Stomach smooth muscle (tissue), 2 donors: Measurements from ENCODE around the gene SLC46A2.

Source experiments
- H3K27ac ChIP-seq: one replicate; pipeline ENCODE4 v1.7.0; 2013; ENCODE audit warnings: mild to moderate bottlenecking, low read length, inconsistent platforms
- H3K27me3 ChIP-seq, 2 donors: one replicate each; pipeline ENCODE4 v1.7.0; 2013; ENCODE audit warnings: low read length in 2 of 2; ENCODE audit not compliant: insufficient read depth in 2 of 2, control insufficient read depth in 1 of 2
- H3K36me3 ChIP-seq, 2 donors: one replicate each; pipeline ENCODE4 v1.7.0; 2013; ENCODE audit warnings: low read length in 2 of 2; ENCODE audit not compliant: control insufficient read depth in 2 of 2, insufficient read depth in 2 of 2
- H3K4me1 ChIP-seq: one replicate; pipeline ENCODE4 v1.7.0; 2013; ENCODE audit warnings: low read length; ENCODE audit not compliant: control insufficient read depth, insufficient read depth
- H3K4me3 ChIP-seq, 2 donors: one replicate each; pipeline ENCODE4 v1.7.0; 2013; ENCODE audit warnings: low read length in 2 of 2
- H3K9ac ChIP-seq, 2 donors: one replicate each; pipeline ENCODE4 v1.7.0; 2013; ENCODE audit warnings: low read length in 2 of 2, mild to moderate bottlenecking in 1 of 2
- H3K9me3 ChIP-seq, 2 donors: one replicate each; pipeline ENCODE4 v1.7.0; 2013; ENCODE audit warnings: low read length in 2 of 2; ENCODE audit not compliant: control insufficient read depth in 2 of 2
- donor health status: healthy.
- donor health status: Pancreatic carcinoma.

SLC46A2 gene

DNA sequence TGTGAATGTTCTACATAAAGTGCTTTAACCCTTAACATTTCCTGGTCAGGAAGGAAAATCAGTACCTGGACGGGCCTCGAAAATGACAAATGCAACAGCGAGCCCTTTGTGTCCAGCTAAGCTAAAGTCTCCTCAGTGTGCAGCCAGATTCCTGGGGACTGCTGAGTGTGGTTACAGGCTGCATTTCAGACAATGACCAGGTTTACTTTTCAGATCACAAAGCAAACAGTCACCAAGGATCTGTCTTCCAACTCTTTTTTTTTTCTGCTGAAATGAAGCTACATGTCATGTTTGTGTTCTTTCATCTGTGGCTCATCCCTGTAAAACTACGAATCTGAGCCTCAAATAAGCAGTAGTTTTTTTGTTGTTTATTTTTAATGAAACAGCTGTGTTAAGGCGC, 20.8 kb downstream of the SLC46A2 start:
- H3K4me1 ChIP-seq, result no peaks in the 10 kb centered on the region

DNA sequence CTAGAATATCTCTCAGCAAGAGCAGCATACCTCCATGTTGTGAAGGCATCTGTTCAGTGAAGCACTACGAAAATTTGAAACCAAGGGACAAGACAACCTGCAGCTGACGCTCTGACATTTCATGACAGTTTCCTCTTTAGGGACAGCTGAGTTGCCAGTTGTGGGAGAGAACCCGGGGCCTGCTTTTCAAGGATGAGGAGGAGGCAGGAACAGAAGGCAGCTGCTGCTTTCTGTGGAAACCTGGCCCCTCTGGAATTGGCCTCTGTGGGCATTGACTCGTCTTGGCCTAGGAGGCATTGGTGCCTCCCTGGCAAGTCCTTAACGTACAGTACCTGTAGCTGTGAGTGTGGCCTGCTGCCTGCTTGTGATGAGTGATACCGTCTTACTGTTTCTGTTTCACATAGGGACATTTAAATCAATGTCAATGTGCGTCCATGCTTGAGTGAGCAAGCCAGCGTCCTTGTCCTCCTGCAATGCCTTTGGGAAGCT, 21.6 kb downstream of the SLC46A2 start:
- Histone ChIP-seq H3K9me3 (no peaks in the 10 kb centered on the region), H3K27ac (no peak overlapping the region), H3K4me3 (no peak overlapping the region), H3K4me1 (no peaks in the 10 kb centered on the region), H3K27me3 (no peaks in the 10 kb centered on the region), H3K36me3 (peaks cover 20 to 41% of the 10 kb centered on the region in 2 donors), H3K9ac (no peak overlapping the region)

More for the DNA sequence above, 20.8 kb downstream of the SLC46A2 start:
- H3K9ac ChIP-seq, result no peak overlapping the region
- H3K4me3 ChIP-seq, result no peak overlapping the region
- no peak overlapping the region for H3K27ac ChIP-seq
- no peaks in the 10 kb centered on the region for H3K27me3 ChIP-seq
- no peaks in the 10 kb centered on the region for H3K9me3 ChIP-seq
- H3K36me3 ChIP-seq, result peaks cover 19 to 35% of the 10 kb centered on the region in 2 donors

DNA sequence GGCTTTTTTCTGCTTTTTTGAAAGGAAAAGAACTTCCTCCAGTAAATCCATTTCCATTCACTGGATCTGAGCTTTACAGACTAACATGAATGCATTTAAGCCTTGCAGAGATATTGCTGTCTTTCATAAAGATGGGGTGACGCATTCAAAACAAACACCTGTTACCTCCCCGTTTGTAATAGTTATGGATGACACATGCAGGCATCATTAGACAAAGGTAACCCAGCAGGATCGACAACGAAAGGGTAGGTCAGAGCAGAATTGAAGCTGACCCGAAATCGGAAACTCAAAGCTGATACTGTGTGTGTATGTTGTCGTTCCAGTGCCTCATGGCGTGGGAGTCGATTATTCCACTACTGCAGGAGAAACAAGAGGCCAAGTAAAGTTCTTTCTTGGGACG, 22.2 kb downstream of the SLC46A2 start:
- Histone ChIP-seq H3K27ac (no peak overlapping the region), H3K9ac (no peak overlapping the region), H3K27me3 (no peaks in the 10 kb centered on the region), H3K36me3 (peaks cover 20 to 42% of the 10 kb centered on the region in 2 donors), H3K4me3 (no peak overlapping the region), H3K9me3 (no peaks in the 10 kb centered on the region), H3K4me1 (no peaks in the 10 kb centered on the region)

DNA sequence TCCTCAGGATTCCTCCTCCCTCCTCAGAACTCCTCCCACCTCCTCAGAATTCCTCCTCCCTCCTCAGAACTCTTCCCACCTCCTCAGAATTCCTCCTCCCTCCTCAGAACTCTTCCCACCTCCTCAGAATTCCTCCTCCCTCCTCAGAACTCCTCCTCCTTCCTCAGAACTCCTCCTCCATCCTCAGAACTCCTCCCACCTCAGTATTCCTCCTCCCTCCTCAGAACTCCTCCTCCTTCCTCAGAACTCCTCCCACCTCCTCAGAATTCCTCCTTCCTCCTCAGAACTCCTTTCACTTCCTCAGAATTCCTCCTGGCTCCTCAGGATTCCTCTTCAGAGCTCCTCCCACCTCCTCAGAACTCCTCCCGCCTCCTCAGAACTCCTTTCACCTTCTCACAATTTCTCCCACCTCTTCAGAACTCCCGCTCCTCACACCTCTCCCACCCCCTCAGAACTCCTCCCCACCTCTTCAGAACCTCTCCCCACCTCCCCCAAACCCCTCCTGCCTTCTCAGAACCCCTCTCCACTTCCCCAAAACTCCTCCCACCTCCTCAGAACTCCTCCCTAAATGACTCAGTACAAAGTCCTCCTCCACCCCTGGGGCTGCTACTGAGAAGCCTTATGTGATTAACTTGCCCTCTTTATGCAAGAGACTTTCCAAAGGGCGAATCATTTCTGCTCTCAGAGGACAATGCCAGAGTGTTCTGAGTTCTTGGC, 23.2 kb downstream of the SLC46A2 start:
- Histone ChIP-seq H3K27ac (no peak overlapping the region), H3K4me1 (peaks cover 4% of the 10 kb centered on the region), H3K36me3 (peaks cover 20 to 42% of the 10 kb centered on the region in 2 donors), H3K27me3 (no peaks in the 10 kb centered on the region), H3K9me3 (no peaks in the 10 kb centered on the region), H3K4me3 (no peak overlapping the region), H3K9ac (no peak overlapping the region)

GRCh38 chr9:112866662-112867274, 23.9 kb downstream of the SLC46A2 start:
- Histone ChIP-seq H3K27ac (no peak overlapping the region), H3K9me3 (no peaks in the 10 kb centered on the region), H3K4me3 (no peak overlapping the region), H3K27me3 (no peaks in the 10 kb centered on the region), H3K36me3 (peaks cover 20 to 42% of the 10 kb centered on the region in 2 donors), H3K4me1 (peaks cover 7% of the 10 kb centered on the region), H3K9ac (no peak overlapping the region)

- Histone ChIP-seq H3K9ac (no peak overlapping the region), H3K27ac (no peak overlapping the region), H3K4me3 (no peak overlapping the region), H3K4me1 (peaks cover 7% of the 10 kb centered on the region), H3K36me3 (peaks cover 13 to 34% of the 10 kb centered on the region in 2 donors), H3K27me3 (no peaks in the 10 kb centered on the region), H3K9me3 (no peaks in the 10 kb centered on the region)
Observed at GRCh38 chr9:112864982-112865381, 25.7 kb downstream of the SLC46A2 start.

GRCh38 chr9:112864403-112864802, 26.3 kb downstream of the SLC46A2 start:
- Histone ChIP-seq H3K9me3 (no peaks in the 10 kb centered on the region), H3K9ac (no peak overlapping the region), H3K4me1 (peaks cover 7% of the 10 kb centered on the region)

DNA sequence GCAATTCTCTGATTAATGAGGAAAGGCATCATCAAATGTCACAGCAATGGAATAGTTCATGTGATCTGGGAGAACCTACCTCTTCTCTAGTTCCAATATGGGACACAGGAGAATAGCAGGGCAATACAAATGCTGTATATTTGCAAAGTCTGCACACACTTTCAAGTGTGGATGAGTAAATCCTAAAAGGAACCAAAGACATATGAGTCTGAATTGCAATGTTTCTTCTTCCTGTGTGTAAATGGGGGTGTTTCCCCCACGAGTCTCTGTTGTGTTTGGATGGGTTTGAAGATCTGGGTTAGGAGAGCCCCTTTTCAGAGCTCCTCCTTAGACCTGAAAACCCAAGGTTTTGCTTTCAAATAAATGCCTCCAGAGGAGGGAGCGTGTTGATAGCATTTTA, 26.9 kb downstream of the SLC46A2 start:
- no peaks in the 10 kb centered on the region for H3K27me3 ChIP-seq
- no peak overlapping the region for H3K4me3 ChIP-seq
- H3K27ac ChIP-seq, result no peak overlapping the region
- H3K4me1 ChIP-seq, result peaks cover 7% of the 10 kb centered on the region
- H3K9ac ChIP-seq, result no peak overlapping the region
- peaks cover 11 to 23% of the 10 kb centered on the region in 2 donors for H3K36me3 ChIP-seq
- no peaks in the 10 kb centered on the region for H3K9me3 ChIP-seq

More at GRCh38 chr9:112864403-112864802, 26.3 kb downstream of the SLC46A2 start:
- Histone ChIP-seq H3K4me3 (no peak overlapping the region), H3K27me3 (no peaks in the 10 kb centered on the region), H3K27ac (no peak overlapping the region), H3K36me3 (peaks cover 11 to 29% of the 10 kb centered on the region in 2 donors)

DNA sequence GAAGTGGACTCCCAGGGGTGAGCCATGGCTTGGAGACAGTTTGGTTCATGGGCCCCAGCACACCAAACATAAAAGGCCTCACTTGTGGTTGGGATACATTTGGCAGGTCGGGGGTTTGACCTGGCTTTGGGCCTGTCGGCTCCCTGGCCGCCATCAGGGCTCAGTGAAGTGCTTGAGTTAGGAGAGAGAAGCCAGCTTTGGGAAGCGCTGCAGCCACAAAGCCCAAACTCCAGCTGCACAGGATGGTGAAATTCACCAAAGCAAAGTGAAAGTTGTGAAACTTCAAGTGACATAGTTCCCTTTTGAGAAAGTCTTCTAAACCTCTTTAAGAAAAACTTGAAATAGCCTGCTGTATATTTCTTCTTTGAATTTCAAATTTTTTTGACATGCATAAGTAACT, 27.5 kb downstream of the SLC46A2 start:
- H3K9ac ChIP-seq, result no peak overlapping the region
- no peak overlapping the region for H3K4me3 ChIP-seq
- H3K27me3 ChIP-seq, result no peaks in the 10 kb centered on the region
- peaks cover 9 to 18% of the 10 kb centered on the region in 2 donors for H3K36me3 ChIP-seq
- H3K27ac ChIP-seq, result no peak overlapping the region
- no peaks in the 10 kb centered on the region for H3K9me3 ChIP-seq
- H3K4me1 ChIP-seq, result peaks cover 7% of the 10 kb centered on the region

- Histone ChIP-seq H3K27ac (no peak overlapping the region), H3K4me3 (no peak overlapping the region), H3K36me3 (peaks cover 8 to 15% of the 10 kb centered on the region in 2 donors)
Observed at GRCh38 chr9:112861638-112862555, 28.8 kb downstream of the SLC46A2 start.

More at GRCh38 chr9:112861638-112862555, 28.8 kb downstream of the SLC46A2 start:
- Histone ChIP-seq H3K9me3 (no peaks in the 10 kb centered on the region), H3K4me1 (peaks cover 7% of the 10 kb centered on the region), H3K27me3 (no peaks in the 10 kb centered on the region), H3K9ac (no peak overlapping the region)
